Measurements from ENCODE around the gene UNKL. TPM values are rescaled to one million over a fixed set of nuclear protein-coding genes. Genes with fewer than 3 reads are reported as not detected.

UNKL gene
- total RNA-seq, 2 donors from 2014 or later, result 32.6 to 96.7 TPM

DNA sequence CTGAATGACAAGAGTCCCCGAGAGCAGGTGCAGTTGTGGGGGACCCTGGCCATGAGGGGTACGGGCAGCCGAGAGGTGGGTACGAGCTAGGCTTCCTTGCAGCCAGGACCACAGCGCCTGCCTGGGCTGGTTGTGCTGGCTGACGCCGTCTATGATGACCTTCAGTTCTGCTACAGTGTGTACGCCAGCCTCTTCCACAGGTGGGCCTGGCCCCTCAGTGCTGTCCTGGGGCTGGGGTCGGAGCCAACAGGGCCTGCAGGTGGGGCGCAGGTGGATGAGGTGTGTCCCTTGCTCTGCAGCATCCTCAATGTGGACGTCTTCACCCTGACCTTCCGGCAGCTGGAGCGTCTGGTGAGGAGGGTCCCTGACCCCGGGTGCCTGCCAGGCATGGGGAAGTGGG, 70.0 kb downstream of the UNKL start:
- no peaks in the 10 kb centered on the region for H3K27me3 ChIP-seq (replicated peaks; ENCODE audit: insufficient read depth)
- no peaks in the 10 kb centered on the region for H3K9me3 ChIP-seq
- H3K4me1 ChIP-seq (replicated peaks), result peaks cover 3% of the 10 kb centered on the region
- no peak for DNase-seq (ENCODE audit: low spot score)
- intact Hi-C loops (cut with DNase I), result no loop called here
- 94% methylated on average over 14 of the region's 14 CpGs for WGBS
- peaks cover 0 to 10% of the 10 kb centered on the region in 2 donors for H3K36me3 ChIP-seq
- H3K27ac ChIP-seq, result no peak overlapping the region
- no peak for TF ChIP-seq POLR2AphosphoS5 (IDR thresholded peaks at IDR 0.05)
- no peak for TF ChIP-seq POLR2A (IDR thresholded peaks at IDR 0.05)
- TF ChIP-seq, protein P1, sequence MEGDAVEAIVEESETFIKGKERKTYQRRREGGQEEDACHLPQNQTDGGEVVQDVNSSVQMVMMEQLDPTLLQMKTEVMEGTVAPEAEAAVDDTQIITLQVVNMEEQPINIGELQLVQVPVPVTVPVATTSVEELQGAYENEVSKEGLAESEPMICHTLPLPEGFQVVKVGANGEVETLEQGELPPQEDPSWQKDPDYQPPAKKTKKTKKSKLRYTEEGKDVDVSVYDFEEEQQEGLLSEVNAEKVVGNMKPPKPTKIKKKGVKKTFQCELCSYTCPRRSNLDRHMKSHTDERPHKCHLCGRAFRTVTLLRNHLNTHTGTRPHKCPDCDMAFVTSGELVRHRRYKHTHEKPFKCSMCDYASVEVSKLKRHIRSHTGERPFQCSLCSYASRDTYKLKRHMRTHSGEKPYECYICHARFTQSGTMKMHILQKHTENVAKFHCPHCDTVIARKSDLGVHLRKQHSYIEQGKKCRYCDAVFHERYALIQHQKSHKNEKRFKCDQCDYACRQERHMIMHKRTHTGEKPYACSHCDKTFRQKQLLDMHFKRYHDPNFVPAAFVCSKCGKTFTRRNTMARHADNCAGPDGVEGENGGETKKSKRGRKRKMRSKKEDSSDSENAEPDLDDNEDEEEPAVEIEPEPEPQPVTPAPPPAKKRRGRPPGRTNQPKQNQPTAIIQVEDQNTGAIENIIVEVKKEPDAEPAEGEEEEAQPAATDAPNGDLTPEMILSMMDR (IDR thresholded peaks at IDR 0.05), result no peak
- no peak overlapping the region for H3K4me3 ChIP-seq

DNA sequence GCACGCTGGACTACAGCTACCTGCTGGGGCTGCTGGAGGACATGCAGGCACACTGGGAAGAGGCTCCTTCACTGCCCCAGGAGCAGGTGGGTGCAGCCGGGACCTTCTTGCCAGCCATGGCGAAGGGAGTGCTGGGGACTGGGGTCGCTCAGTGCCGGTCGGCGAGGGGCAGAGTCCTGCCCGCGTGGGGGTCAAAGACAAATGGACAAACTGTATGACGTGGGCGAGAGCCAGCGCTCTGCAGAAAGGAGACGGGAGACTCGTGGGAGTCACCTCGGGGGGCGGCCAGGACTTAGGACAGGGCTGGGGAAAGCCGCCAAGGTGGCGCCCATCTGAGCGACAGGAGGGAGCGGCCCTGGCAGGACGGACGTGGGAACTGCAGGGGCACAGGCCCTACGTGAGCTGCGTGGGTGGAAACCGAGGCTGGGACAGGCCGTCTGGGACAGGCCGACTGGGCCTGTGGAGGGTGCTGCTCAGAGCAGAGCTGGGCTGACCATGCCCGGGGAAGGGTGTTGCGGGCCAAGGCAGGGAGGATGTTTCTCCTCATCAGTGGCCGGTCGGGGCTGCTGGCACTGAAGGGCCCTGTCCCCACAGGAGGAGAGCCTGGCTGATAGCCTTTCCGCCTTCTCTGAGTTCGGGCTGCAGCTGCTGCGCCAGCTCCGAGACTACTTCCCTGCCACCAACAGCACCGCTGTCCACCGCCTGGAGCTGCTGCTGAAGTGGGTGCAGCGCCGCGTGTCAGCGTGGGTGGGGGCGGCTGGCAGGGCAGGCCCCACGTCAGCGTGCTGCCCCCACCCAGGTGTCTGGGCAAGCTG, 70.9 kb downstream of the UNKL start:
- WGBS, result 55% methylated on average over 44 of the region's 44 CpGs
- Histone ChIP-seq H3K4me3 (peak overlapping the region in 1 of 2 donors; percentile 10), H3K27me3 (replicated peaks; ENCODE audit: insufficient read depth) (no peaks in the 10 kb centered on the region), H3K36me3 (peaks cover 0 to 7% of the 10 kb centered on the region in 2 donors), H3K4me1 (replicated peaks) (peaks cover 3% of the 10 kb centered on the region), H3K9me3 (no peaks in the 10 kb centered on the region), H3K27ac (no peak overlapping the region)
- no peak for TF ChIP-seq POLR2A (IDR thresholded peaks at IDR 0.05)
- TF ChIP-seq, protein P1 (IDR thresholded peaks at IDR 0.05), result no peak
- TF ChIP-seq POLR2AphosphoS5 (IDR thresholded peaks at IDR 0.05), result no peak
- DNase-seq (ENCODE audit: low spot score), result no peak
- intact Hi-C loops (cut with DNase I), result no loop called here

DNA sequence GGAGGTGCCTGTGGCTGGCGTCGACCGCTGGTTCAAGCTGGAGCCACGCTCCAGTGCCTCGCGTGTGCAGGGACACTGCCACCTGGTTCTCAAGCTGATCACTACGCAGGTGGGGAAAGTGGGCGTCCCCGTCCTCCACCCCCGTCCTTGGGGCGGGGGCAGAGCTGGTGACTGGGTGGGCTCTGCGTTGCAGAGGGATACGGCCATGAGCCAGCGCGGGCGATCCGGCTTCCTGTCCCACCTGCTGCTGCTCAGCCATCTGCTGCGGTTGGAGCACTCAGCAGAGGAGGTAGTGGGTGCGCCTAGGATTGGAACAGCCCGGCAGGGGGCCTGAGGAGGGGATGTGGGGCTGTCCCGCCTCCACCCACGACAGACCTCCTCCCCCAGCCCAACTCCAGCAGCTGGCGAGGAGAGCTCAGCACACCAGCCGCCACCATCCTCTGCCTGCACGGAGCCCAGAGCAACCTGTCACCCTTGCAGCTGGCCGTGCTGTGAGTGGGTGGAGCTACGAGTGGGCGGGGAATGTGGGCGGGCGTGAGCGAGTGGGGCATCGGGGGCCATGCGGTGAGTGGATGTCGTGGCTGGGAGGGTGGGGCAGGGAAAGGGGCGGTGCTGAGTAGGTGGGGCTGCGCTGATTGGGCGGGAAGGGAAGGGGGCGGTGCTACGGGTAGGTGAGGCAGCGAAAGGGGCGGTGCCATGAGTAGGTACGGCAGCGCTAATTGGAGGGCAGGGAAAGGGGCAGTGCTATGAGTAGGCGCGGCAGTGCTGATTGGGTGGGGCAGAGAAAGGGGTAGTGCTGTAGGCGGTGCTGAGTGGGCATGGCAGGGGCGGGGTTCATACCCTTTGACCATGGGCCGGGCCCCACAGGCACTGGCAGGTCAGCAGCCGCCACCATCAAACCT, 71.7 kb downstream of the UNKL start:
- DNase-seq (ENCODE audit: low spot score), result peak; percentile 97
- Histone ChIP-seq H3K4me3 (peak overlapping the region in 1 of 2 donors; percentile 10), H3K4me1 (replicated peaks) (peaks cover 3% of the 10 kb centered on the region), H3K9me3 (no peaks in the 10 kb centered on the region), H3K27ac (no peak overlapping the region), H3K27me3 (replicated peaks; ENCODE audit: insufficient read depth) (no peaks in the 10 kb centered on the region), H3K36me3 (no peaks in the 10 kb centered on the region)
- 9% methylated on average over 40 of the region's 49 CpGs for WGBS
- intact Hi-C loops (cut with DNase I), result no loop called here
- TF ChIP-seq, protein P1 (IDR thresholded peaks at IDR 0.05), result no peak
- peak; percentile 50 for TF ChIP-seq POLR2AphosphoS5 (IDR thresholded peaks at IDR 0.05)
- TF ChIP-seq POLR2A (IDR thresholded peaks at IDR 0.05), result no peak

DNA sequence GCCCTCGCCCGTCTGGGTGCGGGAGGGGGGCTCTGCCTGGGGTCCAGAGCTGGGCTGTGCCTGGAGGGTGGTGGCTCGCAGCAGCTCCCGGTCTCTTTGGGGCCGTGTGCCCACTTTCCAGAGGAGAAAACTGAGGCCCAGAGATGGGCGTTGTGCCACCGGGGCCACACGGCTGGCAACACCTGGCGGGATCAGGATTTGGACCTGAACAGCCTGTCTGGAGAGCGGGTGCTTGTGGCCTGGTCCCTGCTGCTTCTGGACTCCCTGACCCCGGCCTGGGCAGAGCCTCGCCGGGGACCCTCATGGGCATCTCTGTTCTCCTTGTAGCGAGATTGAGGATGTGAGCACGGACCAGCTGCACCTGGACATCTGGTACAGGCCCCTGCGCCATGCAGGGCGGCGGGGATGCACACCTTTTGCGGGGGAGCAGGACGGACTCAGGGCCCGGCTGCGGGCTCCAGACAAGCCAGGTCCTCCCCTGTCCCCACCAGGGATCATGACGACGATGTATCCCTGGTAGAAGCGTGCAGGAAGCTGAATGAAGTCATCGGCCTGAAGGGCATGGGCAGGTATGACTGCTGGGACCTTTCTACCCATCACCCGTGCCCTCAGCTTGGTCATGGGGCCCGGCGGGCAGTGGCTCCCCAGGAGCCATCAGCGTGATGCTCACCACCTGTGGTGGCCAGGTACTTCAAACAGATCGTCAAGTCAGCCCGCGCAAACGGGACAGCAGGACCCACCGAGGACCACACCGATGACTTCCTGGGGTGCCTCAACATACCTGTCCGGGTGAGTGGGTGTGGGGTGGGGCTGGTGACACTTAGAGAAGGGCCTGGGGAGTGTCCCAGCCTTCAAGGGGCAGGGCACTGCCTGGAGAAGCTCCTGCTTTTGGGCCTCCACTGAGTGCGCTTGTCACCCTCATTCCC, 72.7 kb downstream of the UNKL start:
- no peaks in the 10 kb centered on the region for H3K9me3 ChIP-seq
- peaks cover 3% of the 10 kb centered on the region for H3K4me1 ChIP-seq (replicated peaks)
- WGBS, result 87% methylated on average over 30 of the region's 39 CpGs
- no peak overlapping the region for H3K4me3 ChIP-seq
- H3K27me3 ChIP-seq (replicated peaks; ENCODE audit: insufficient read depth), result no peaks in the 10 kb centered on the region
- no peaks in the 10 kb centered on the region for H3K36me3 ChIP-seq
- DNase-seq (ENCODE audit: low spot score), result no peak
- intact Hi-C loops (cut with DNase I), result no loop called here
- no peak overlapping the region for H3K27ac ChIP-seq
- TF ChIP-seq POLR2AphosphoS5 (IDR thresholded peaks at IDR 0.05) (no peak), POLR2A (IDR thresholded peaks at IDR 0.05) (no peak)
- TF ChIP-seq, protein P1 (IDR thresholded peaks at IDR 0.05), result no peak
